ENCODE results near the gene PDCD4.

PDCD4 gene

DNA sequence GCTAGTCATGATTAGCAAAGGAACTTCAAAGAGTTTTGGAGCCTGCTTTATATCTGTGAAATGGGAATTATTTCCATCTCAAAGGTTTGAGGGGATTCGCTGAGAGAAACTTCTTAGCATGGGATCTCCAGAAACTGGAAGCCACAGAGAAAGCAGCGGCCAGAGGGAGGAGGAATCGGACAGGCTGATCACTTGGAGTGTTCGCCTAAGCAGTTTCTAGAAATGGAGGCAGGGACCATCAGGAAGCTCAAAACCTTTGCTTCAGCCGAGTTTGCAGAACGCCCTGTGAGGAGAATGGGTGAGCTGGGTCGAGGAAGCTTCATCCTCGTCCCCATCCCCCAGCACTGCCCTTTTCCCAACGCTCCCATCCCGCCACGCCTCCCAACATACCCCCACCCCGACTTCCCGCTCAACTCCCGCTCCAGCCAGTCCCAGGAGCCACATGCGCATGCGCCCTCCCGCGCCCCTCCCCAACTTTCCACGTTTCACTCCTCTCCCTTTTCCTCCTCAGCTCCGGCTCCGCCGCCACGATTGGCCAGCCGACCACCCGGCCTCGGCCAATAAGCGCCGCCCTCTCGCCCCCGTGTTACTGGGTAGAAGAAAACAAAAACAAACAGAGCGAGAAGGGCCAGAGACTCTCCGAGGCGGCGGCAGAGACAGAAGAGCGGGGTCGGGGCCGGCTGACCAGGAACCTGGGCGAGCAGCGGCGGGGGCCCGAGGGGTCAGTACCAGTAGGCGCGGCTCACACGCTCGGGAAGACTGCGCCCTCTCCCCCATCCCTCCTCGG lies at the start of gene PDCD4:
TSS of gene PDCD4 (plus strand) at position 631 of the 787 bp plus-strand sequence. CDS start 4,100 bp downstream, outside the sequence.
- ChIA-PET CTCF (no interaction called here), POLR2A (interaction anchor here (0.7 to 1.2 kb wide), 12 partner anchors 9 to 69 kb away, joined by 3 to 11 read pairs (median 4); partner anchors contain the start of gene BBIP1)
- peak; percentile 99 for DNase-seq (ENCODE audit: extremely low spot score)
- TF ChIP-seq HDGF (IDR thresholded peaks at IDR 0.05; ENCODE audit: borderline replicate concordance) (peak; percentile 66; the same call in 1 of the 2 replicates), ARNT (IDR thresholded peaks at IDR 0.05) (no peak), FOXA1 (IDR thresholded peaks at IDR 0.05) (no peak), L3MBTL2 (conservative IDR thresholded peaks at IDR 0.05) (peak; percentile 82), FOXM1 (IDR thresholded peaks at IDR 0.05; ENCODE audit: borderline replicate concordance) (no peak)
- TF ChIP-seq, protein P1, sequence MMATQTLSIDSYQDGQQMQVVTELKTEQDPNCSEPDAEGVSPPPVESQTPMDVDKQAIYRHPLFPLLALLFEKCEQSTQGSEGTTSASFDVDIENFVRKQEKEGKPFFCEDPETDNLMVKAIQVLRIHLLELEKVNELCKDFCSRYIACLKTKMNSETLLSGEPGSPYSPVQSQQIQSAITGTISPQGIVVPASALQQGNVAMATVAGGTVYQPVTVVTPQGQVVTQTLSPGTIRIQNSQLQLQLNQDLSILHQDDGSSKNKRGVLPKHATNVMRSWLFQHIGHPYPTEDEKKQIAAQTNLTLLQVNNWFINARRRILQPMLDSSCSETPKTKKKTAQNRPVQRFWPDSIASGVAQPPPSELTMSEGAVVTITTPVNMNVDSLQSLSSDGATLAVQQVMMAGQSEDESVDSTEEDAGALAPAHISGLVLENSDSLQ (IDR thresholded peaks at IDR 0.05): no peak

DNA sequence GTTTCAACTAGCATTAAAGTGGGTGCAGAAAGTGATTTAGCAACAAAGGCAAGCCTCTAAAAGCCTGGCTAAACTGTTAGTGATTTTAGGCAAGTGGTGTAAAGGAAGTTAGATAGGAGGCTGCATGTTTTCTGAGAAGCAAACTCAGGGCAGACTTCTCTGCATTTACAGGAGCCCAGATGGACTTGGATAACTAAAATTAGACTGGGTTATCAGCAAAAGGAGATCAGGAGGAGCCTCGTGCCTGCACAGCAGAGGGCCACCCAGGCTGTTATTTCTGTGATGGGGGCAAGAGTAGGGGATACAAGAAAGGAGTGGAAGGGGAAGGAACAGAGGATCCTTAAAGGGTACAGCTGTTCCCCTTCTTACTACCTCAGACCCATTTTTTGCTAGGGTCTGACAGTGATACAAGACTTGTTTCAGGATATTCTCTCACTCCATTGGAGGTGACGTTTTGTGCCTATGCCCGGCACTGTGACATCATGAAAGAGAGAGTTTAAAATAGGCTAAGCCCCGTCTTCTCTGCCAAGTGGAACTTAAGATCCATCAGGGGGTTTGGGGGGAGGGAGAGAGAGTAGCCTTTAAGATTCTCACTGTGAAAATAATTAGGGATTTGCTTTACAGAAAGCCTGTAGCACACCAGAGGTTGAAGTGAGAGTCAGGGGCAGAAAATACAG lies 49.6 kb upstream of the PDCD4 start:
- ChIA-PET CTCF (no interaction called here), POLR2A (no interaction called here)

GRCh38 chr10:110822712-110823311 lies 48.9 kb upstream of the PDCD4 start:
- ChIA-PET CTCF (no interaction called here), POLR2A (no interaction called here)
- no peak for DNase-seq (ENCODE audit: extremely low spot score)
- TF ChIP-seq, protein P1 (IDR thresholded peaks at IDR 0.05): no peak

More for the DNA sequence above, 49.6 kb upstream of the PDCD4 start:
- TF ChIP-seq SP1 (IDR thresholded peaks at IDR 0.05): no peak
- TF ChIP-seq HDGF (IDR thresholded peaks at IDR 0.05; ENCODE audit: borderline replicate concordance): no peak
- no peak for TF ChIP-seq ARNT (IDR thresholded peaks at IDR 0.05)
- TF ChIP-seq, protein P1 (IDR thresholded peaks at IDR 0.05): no peak
- TF ChIP-seq CTBP1 (IDR thresholded peaks at IDR 0.05; ENCODE audit: borderline replicate concordance): no peak
- no peak for TF ChIP-seq NFRKB (IDR thresholded peaks at IDR 0.05)
- no peak for TF ChIP-seq L3MBTL2 (conservative IDR thresholded peaks at IDR 0.05)
- TF ChIP-seq LEF1 (IDR thresholded peaks at IDR 0.05; ENCODE audit: borderline replicate concordance): no peak
- no peak for TF ChIP-seq ELF4 (IDR thresholded peaks at IDR 0.05)
- TF ChIP-seq TARDBP (IDR thresholded peaks at IDR 0.05): no peak
- no peak for TF ChIP-seq SUZ12 (IDR thresholded peaks at IDR 0.05)
- TF ChIP-seq FOXM1 (IDR thresholded peaks at IDR 0.05; ENCODE audit: borderline replicate concordance): no peak
- no peak for TF ChIP-seq BHLHE40 (IDR thresholded peaks at IDR 0.05; ENCODE audit: borderline replicate concordance)
- no peak for TF ChIP-seq FOXA1 (IDR thresholded peaks at IDR 0.05)
- TF ChIP-seq ZNF384 (IDR thresholded peaks at IDR 0.05): no peak
- no peak for DNase-seq (ENCODE audit: extremely low spot score)

- DNase-seq (ENCODE audit: extremely low spot score): no peak
- ChIA-PET CTCF (no interaction called here), POLR2A (no interaction called here)
- no peak for TF ChIP-seq LEF1 (IDR thresholded peaks at IDR 0.05; ENCODE audit: borderline replicate concordance)
- TF ChIP-seq BHLHE40 (IDR thresholded peaks at IDR 0.05; ENCODE audit: borderline replicate concordance): no peak
- TF ChIP-seq HDGF (IDR thresholded peaks at IDR 0.05; ENCODE audit: borderline replicate concordance): no peak
- no peak for TF ChIP-seq FOXK2 (IDR thresholded peaks at IDR 0.05)
- no peak for TF ChIP-seq FOXM1 (IDR thresholded peaks at IDR 0.05; ENCODE audit: borderline replicate concordance)
- TF ChIP-seq ARNT (IDR thresholded peaks at IDR 0.05): no peak
- TF ChIP-seq CTBP1 (IDR thresholded peaks at IDR 0.05; ENCODE audit: borderline replicate concordance): no peak
- TF ChIP-seq FOXA1 (IDR thresholded peaks at IDR 0.05): no peak
- TF ChIP-seq SUZ12 (IDR thresholded peaks at IDR 0.05): no peak
- TF ChIP-seq NFRKB (IDR thresholded peaks at IDR 0.05): no peak
- TF ChIP-seq SP1 (IDR thresholded peaks at IDR 0.05): no peak
- TF ChIP-seq, protein P1 (IDR thresholded peaks at IDR 0.05): no peak
- no peak for TF ChIP-seq L3MBTL2 (conservative IDR thresholded peaks at IDR 0.05)
- TF ChIP-seq TARDBP (IDR thresholded peaks at IDR 0.05): no peak
- TF ChIP-seq ZNF384 (IDR thresholded peaks at IDR 0.05): no peak
- no peak for TF ChIP-seq ELF4 (IDR thresholded peaks at IDR 0.05)
Measured at GRCh38 chr10:110824152-110824441, 47.6 kb upstream of the PDCD4 start.

- DNase-seq (ENCODE audit: extremely low spot score): no peak
- POLR2A ChIA-PET: no interaction called here
- CTCF ChIA-PET: no interaction called here
- TF ChIP-seq SP1 (IDR thresholded peaks at IDR 0.05) (no peak), CTBP1 (IDR thresholded peaks at IDR 0.05; ENCODE audit: borderline replicate concordance) (no peak), SUZ12 (IDR thresholded peaks at IDR 0.05) (no peak), TARDBP (IDR thresholded peaks at IDR 0.05) (no peak), ARNT (IDR thresholded peaks at IDR 0.05) (no peak), ELF4 (IDR thresholded peaks at IDR 0.05) (no peak), FOXM1 (IDR thresholded peaks at IDR 0.05; ENCODE audit: borderline replicate concordance) (no peak), LEF1 (IDR thresholded peaks at IDR 0.05; ENCODE audit: borderline replicate concordance) (no peak), L3MBTL2 (conservative IDR thresholded peaks at IDR 0.05) (no peak), NFRKB (IDR thresholded peaks at IDR 0.05) (no peak), ZNF384 (IDR thresholded peaks at IDR 0.05) (no peak), FOXA1 (IDR thresholded peaks at IDR 0.05) (no peak), HDGF (IDR thresholded peaks at IDR 0.05; ENCODE audit: borderline replicate concordance) (no peak), FOXK2 (IDR thresholded peaks at IDR 0.05) (no peak)
- TF ChIP-seq, protein P1 (IDR thresholded peaks at IDR 0.05): no peak
Measured at GRCh38 chr10:110824660-110825059, 47.1 kb upstream of the PDCD4 start.

Data from HEK293T (cell line).